Measurements from ENCODE around the gene A1BG.

GRCh38 chr19:58367698-58368454 is 14.6 kb upstream of the A1BG start:
- TF ChIP-seq CTCF (IDR thresholded peaks at IDR 0.05) (no peak), POLR2A (IDR thresholded peaks at IDR 0.05) (no peak)

Measured in right lobe of liver (tissue), 4 donors.